CD8-positive, alpha-beta memory T cell (primary cell): ENCODE data around the gene POU6F2. TPM values are rescaled to one million over a fixed set of nuclear protein-coding genes. Genes with fewer than 3 reads are reported as not detected.

Source experiments
- CTCF ChIA-PET: fragments of 350-600 bp; sonication (Branson Sonifier 250); formaldehyde crosslinking; loops from one replicate; lab custom pipeline; 2021; ENCODE audit warnings: antibody characterized with exemption; lab: Charles Lee
- POLR2A ChIA-PET: fragments of 350-600 bp; sonication (Branson Sonifier 250); formaldehyde crosslinking; loops from one replicate; lab custom pipeline; 2021; ENCODE audit warnings: antibody characterized with exemption; lab: Charles Lee
- DNase-seq, 5 donors: peaks; one replicate each; pipeline versions ENCODE4 v3.0.0 to v3.0.0-alpha.2; 2020 to 2022; ENCODE audit warnings: mixed read lengths in 1 of 5
- H3K27ac ChIP-seq: one replicate; pipeline ENCODE4 v1.7.0; 2013; ENCODE audit warnings: low read depth, mild to moderate bottlenecking, low read length, moderate library complexity
- H3K27me3 ChIP-seq: 2 replicates; pipeline ENCODE4 v1.7.0; 2013; ENCODE audit warnings: low read length, mild to moderate bottlenecking; ENCODE audit not compliant: insufficient read depth, poor library complexity, severe bottlenecking
- H3K36me3 ChIP-seq: 2 replicates; pipeline ENCODE4 v1.7.0; 2013; ENCODE audit warnings: mild to moderate bottlenecking, low read length, moderate library complexity; ENCODE audit not compliant: insufficient read depth
- H3K4me1 ChIP-seq: 2 replicates; pipeline ENCODE4 v1.7.0; 2013; ENCODE audit warnings: mild to moderate bottlenecking, low read length, moderate library complexity; ENCODE audit not compliant: insufficient read depth
- H3K4me3 ChIP-seq: 2 replicates; pipeline ENCODE4 v1.7.0; 2013; ENCODE audit warnings: mild to moderate bottlenecking, low read length
- H3K9me3 ChIP-seq: 2 replicates; pipeline ENCODE4 v1.7.0; 2013; ENCODE audit warnings: mild to moderate bottlenecking, low read length
- H3K27ac Mint-ChIP-seq, 8 donors: one replicate each; pipeline ENCODE4 v1.8.0; 2020 to 2021; ENCODE audit warnings: mixed read lengths in 8 of 8, mild to moderate bottlenecking in 6 of 8, inconsistent platforms in 3 of 8, moderate library complexity in 3 of 8
- H3K27me3 Mint-ChIP-seq, 2 donors: one replicate each; pipeline ENCODE4 v1.8.0; 2020 to 2021; ENCODE audit warnings: mixed read lengths in 2 of 2, mild to moderate bottlenecking in 1 of 2, moderate library complexity in 1 of 2
- H3K36me3 Mint-ChIP-seq, 3 donors: one replicate each; pipeline ENCODE4 v1.8.0; 2020 to 2021; ENCODE audit warnings: mixed read lengths in 3 of 3, inconsistent platforms in 1 of 3, mild to moderate bottlenecking in 1 of 3
- H3K4me1 Mint-ChIP-seq, 3 donors: one replicate each; pipeline ENCODE4 v1.8.0; 2020 to 2021; ENCODE audit warnings: mixed read lengths in 3 of 3, inconsistent platforms in 1 of 3, mild to moderate bottlenecking in 1 of 3
- H3K4me3 Mint-ChIP-seq, 7 donors: one replicate each; pipeline ENCODE4 v1.8.0; 2020 to 2021; ENCODE audit warnings: mixed read lengths in 7 of 7, mild to moderate bottlenecking in 6 of 7, moderate library complexity in 4 of 7, inconsistent platforms in 2 of 7
- H3K9me3 Mint-ChIP-seq, 5 donors: one replicate each; pipeline ENCODE4 v1.8.0; 2020 to 2022; ENCODE audit warnings: mixed read lengths in 5 of 5, mild to moderate bottlenecking in 3 of 5, moderate library complexity in 2 of 5, inconsistent platforms in 1 of 5
- polyA plus RNA-seq: library from polyadenylated mRNA; unstranded; fragments of 300-500 nt; fragmentation: Illumina TruSeq; gene quantifications from one replicate; pipeline ENCODE4 v1.2.3, GENCODE V29; 2021
- total RNA-seq, 2 experiments: library from RNA; stranded (reverse); gene quantifications; one replicate each; pipeline ENCODE4 v1.2.3, GENCODE V29; 2021

Gene POU6F2
- total and polyA plus RNA-seq, 3 experiments from 2014 or later: not detected

GRCh38 chr7:39355664-39356063 is 378.0 kb downstream of the POU6F2 start:
- H3K4me3 ChIP-seq: no peak overlapping the region
- no peaks in the 10 kb centered on the region for H3K27me3 ChIP-seq
- H3K27ac Mint-ChIP-seq: peak overlapping the region in 1 of 8 donors; percentile 4
- peaks cover 9 to 15% (median 13%) of the 10 kb centered on the region in 3 donors for H3K4me1 Mint-ChIP-seq
- no peak for DNase-seq
- no peaks in the 10 kb centered on the region for H3K9me3 ChIP-seq
- H3K9me3 Mint-ChIP-seq: no peaks in the 10 kb centered on the region
- no peaks in the 10 kb centered on the region for H3K36me3 Mint-ChIP-seq
- no peaks in the 10 kb centered on the region for H3K36me3 ChIP-seq
- peak overlapping the region in 3 of 7 donors; percentile 8 to 47 (median 37) for H3K4me3 Mint-ChIP-seq
- no peak overlapping the region for H3K27ac ChIP-seq
- ChIA-PET POLR2A (no interaction called here), CTCF (no interaction called here)
- H3K4me1 ChIP-seq: no peaks in the 10 kb centered on the region
- H3K27me3 Mint-ChIP-seq: peaks cover 6 to 9% of the 10 kb centered on the region in 2 donors

- no peaks in the 10 kb centered on the region for H3K27me3 ChIP-seq
- no peak overlapping the region for H3K4me3 ChIP-seq
- no peaks in the 10 kb centered on the region for H3K9me3 ChIP-seq
- Mint-ChIP-seq H3K4me1 (peaks cover 9 to 15% (median 13%) of the 10 kb centered on the region in 3 donors), H3K36me3 (no peaks in the 10 kb centered on the region), H3K27me3 (peaks cover 6 to 9% of the 10 kb centered on the region in 2 donors), H3K27ac (peak overlapping the region in 4 of 8 donors; percentile 13 to 74 (median 47)), H3K4me3 (peak overlapping the region in 3 of 7 donors; percentile 24 to 77 (median 47)), H3K9me3 (no peaks in the 10 kb centered on the region)
- CTCF ChIA-PET: no interaction called here
- H3K27ac ChIP-seq: no peak overlapping the region
- DNase-seq: no peak
- H3K4me1 ChIP-seq: no peaks in the 10 kb centered on the region
- POLR2A ChIA-PET: no interaction called here
- H3K36me3 ChIP-seq: no peaks in the 10 kb centered on the region
Observed at GRCh38 chr7:39356172-39356925, 378.6 kb downstream of the POU6F2 start.

- Mint-ChIP-seq H3K27me3 (peaks cover 6 to 13% of the 10 kb centered on the region in 2 donors), H3K36me3 (no peaks in the 10 kb centered on the region), H3K9me3 (peaks cover 0 to 3% (median 0%) of the 10 kb centered on the region in 5 donors), H3K4me3 (no peak overlapping the region), H3K4me1 (peaks cover 9 to 15% (median 13%) of the 10 kb centered on the region in 3 donors), H3K27ac (no peak overlapping the region)
- DNase-seq: no peak
- Histone ChIP-seq H3K36me3 (no peaks in the 10 kb centered on the region), H3K4me1 (no peaks in the 10 kb centered on the region), H3K9me3 (no peaks in the 10 kb centered on the region), H3K27me3 (no peaks in the 10 kb centered on the region), H3K4me3 (no peak overlapping the region), H3K27ac (no peak overlapping the region)
- ChIA-PET POLR2A (no interaction called here), CTCF (no interaction called here)
Observed at GRCh38 chr7:39357648-39358047, 379.9 kb downstream of the POU6F2 start.

- no peaks in the 10 kb centered on the region for H3K27me3 ChIP-seq
- no peak overlapping the region for H3K27ac ChIP-seq
- H3K27ac Mint-ChIP-seq: no peak overlapping the region
- no peaks in the 10 kb centered on the region for H3K36me3 Mint-ChIP-seq
- H3K27me3 Mint-ChIP-seq: peaks cover 9 to 30% of the 10 kb centered on the region in 2 donors
- H3K9me3 ChIP-seq: no peaks in the 10 kb centered on the region
- H3K4me3 ChIP-seq: no peak overlapping the region
- H3K36me3 ChIP-seq: no peaks in the 10 kb centered on the region
- POLR2A ChIA-PET: no interaction called here
- peaks cover 0 to 4% (median 0%) of the 10 kb centered on the region in 5 donors for H3K9me3 Mint-ChIP-seq
- no peak overlapping the region for H3K4me3 Mint-ChIP-seq
- CTCF ChIA-PET: no interaction called here
- no peaks in the 10 kb centered on the region for H3K4me1 ChIP-seq
- no peak for DNase-seq
- H3K4me1 Mint-ChIP-seq: peaks cover 9 to 14% (median 13%) of the 10 kb centered on the region in 3 donors
Observed at GRCh38 chr7:39360038-39360437, 382.3 kb downstream of the POU6F2 start.

GRCh38 chr7:39360766-39361165 is 383.1 kb downstream of the POU6F2 start:
- no peak overlapping the region for H3K27ac ChIP-seq
- H3K36me3 Mint-ChIP-seq: no peaks in the 10 kb centered on the region
- ChIA-PET CTCF (no interaction called here), POLR2A (no interaction called here)
- no peaks in the 10 kb centered on the region for H3K36me3 ChIP-seq
- peaks cover 4 to 7% (median 6%) of the 10 kb centered on the region in 3 donors for H3K4me1 Mint-ChIP-seq
- no peak overlapping the region for H3K4me3 Mint-ChIP-seq
- peaks cover 9 to 32% of the 10 kb centered on the region in 2 donors for H3K27me3 Mint-ChIP-seq
- no peaks in the 10 kb centered on the region for H3K4me1 ChIP-seq
- peaks cover 0 to 4% (median 0%) of the 10 kb centered on the region in 5 donors for H3K9me3 Mint-ChIP-seq
- DNase-seq: no peak
- no peaks in the 10 kb centered on the region for H3K27me3 ChIP-seq
- no peaks in the 10 kb centered on the region for H3K9me3 ChIP-seq
- no peak overlapping the region for H3K27ac Mint-ChIP-seq
- no peak overlapping the region for H3K4me3 ChIP-seq

- peaks cover 3 to 32% of the 10 kb centered on the region in 2 donors for H3K27me3 Mint-ChIP-seq
- Histone ChIP-seq H3K27ac (no peak overlapping the region), H3K36me3 (no peaks in the 10 kb centered on the region), H3K4me3 (no peak overlapping the region), H3K4me1 (no peaks in the 10 kb centered on the region), H3K9me3 (no peaks in the 10 kb centered on the region), H3K27me3 (peaks cover 4% of the 10 kb centered on the region)
- no peaks in the 10 kb centered on the region for H3K36me3 Mint-ChIP-seq
- no peak for DNase-seq
- H3K4me1 Mint-ChIP-seq: no peaks in the 10 kb centered on the region
- H3K9me3 Mint-ChIP-seq: peaks cover 0 to 4% (median 0%) of the 10 kb centered on the region in 5 donors
- POLR2A ChIA-PET: no interaction called here
- CTCF ChIA-PET: no interaction called here
- peak overlapping the region in 1 of 8 donors; percentile 40 for H3K27ac Mint-ChIP-seq
- no peak overlapping the region for H3K4me3 Mint-ChIP-seq
Observed at GRCh38 chr7:39365751-39366295, 388.1 kb downstream of the POU6F2 start.

- ChIA-PET CTCF (no interaction called here), POLR2A (no interaction called here)
- H3K4me1 Mint-ChIP-seq: no peaks in the 10 kb centered on the region
- no peaks in the 10 kb centered on the region for H3K4me1 ChIP-seq
- no peaks in the 10 kb centered on the region for H3K36me3 ChIP-seq
- DNase-seq: no peak
- H3K27ac Mint-ChIP-seq: no peak overlapping the region
- peaks cover 0 to 3% (median 0%) of the 10 kb centered on the region in 5 donors for H3K9me3 Mint-ChIP-seq
- no peak overlapping the region for H3K27ac ChIP-seq
- no peaks in the 10 kb centered on the region for H3K9me3 ChIP-seq
- H3K4me3 Mint-ChIP-seq: no peak overlapping the region
- peaks cover 3 to 29% of the 10 kb centered on the region in 2 donors for H3K27me3 Mint-ChIP-seq
- no peak overlapping the region for H3K4me3 ChIP-seq
- H3K36me3 Mint-ChIP-seq: no peaks in the 10 kb centered on the region
- H3K27me3 ChIP-seq: peaks cover 4% of the 10 kb centered on the region
Observed at GRCh38 chr7:39367451-39367850, 389.7 kb downstream of the POU6F2 start.

GRCh38 chr7:39367943-39368342 is 390.2 kb downstream of the POU6F2 start:
- H3K4me1 ChIP-seq: no peaks in the 10 kb centered on the region
- H3K4me1 Mint-ChIP-seq: no peaks in the 10 kb centered on the region
- H3K9me3 Mint-ChIP-seq: peaks cover 0 to 2% (median 0%) of the 10 kb centered on the region in 5 donors
- H3K27ac Mint-ChIP-seq: no peak overlapping the region
- H3K27ac ChIP-seq: no peak overlapping the region
- ChIA-PET POLR2A (no interaction called here), CTCF (no interaction called here)
- no peaks in the 10 kb centered on the region for H3K36me3 ChIP-seq
- H3K4me3 ChIP-seq: no peak overlapping the region
- H3K27me3 Mint-ChIP-seq: peaks cover 1 to 25% of the 10 kb centered on the region in 2 donors
- H3K4me3 Mint-ChIP-seq: no peak overlapping the region
- H3K27me3 ChIP-seq: peaks cover 4% of the 10 kb centered on the region
- no peak for DNase-seq
- no peaks in the 10 kb centered on the region for H3K36me3 Mint-ChIP-seq
- H3K9me3 ChIP-seq: no peaks in the 10 kb centered on the region
